NCI-H1105 (cell line): ENCODE data around the gene GRID1.

Experiments
- DNase-seq: peaks from one replicate; lab custom pipeline; 2025; lab: John Stamatoyannopoulos, UW

Gene GRID1

DNA sequence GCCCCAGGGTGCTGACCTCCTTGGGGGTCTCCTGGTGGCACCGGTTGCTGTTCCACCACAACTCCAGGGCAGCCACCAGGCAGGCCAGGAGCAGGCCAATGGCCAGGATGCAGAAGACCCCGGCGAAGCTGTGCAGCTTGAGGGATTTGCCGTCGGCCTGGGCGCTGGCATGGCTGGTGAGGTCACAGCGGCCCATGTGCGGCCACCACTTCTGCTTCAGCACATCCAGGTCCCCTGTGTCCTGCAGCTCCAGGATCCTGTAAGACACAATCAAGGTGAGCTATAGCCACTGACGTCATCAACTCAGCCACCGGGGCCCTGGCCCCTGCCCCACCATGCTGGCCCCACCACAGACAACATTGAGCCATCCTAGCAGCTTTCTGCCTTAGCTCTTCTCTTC lies 753.2 kb downstream of the GRID1 start:
- no peak for DNase-seq

DNA sequence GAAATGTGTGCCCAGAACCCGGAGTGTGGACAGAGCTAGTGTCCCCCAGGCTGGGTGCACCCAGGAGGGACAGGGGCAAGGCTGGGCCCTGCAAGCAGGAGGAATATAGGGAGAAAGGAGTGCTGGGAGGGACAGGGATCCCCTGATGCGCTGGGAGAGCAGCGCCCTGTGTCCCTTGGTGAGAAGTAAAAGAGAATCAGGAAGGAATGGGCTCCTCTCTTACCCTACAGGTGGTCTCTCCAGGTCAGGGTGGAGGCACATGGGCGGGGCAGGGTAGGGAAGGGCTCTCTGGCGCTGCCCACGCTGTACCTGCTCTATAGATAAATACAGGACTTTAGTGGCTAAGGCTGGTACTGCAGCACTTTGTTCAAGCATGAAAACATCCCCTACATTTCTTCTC lies 753.8 kb downstream of the GRID1 start:
- DNase-seq: no peak

DNA sequence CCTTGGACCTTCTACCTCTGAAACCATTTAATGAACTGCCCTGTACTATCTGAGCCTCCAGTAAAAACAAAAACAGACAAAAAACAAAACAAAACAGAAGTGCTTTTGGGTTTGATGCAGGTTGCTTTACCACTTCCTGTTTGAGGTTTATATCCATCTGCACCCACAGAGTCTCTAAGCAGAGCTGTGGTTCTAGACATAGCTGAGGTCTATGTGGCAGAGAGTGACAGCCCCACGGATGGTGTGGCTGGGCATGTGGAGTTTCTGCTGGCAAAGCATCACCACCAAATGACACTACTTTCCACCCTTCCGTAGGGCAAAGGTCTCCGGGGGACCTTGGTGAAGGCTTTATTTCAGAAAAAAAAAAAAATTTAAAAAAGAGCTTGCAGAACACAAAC lies 754.2 kb downstream of the GRID1 start:
- no peak for DNase-seq

DNA sequence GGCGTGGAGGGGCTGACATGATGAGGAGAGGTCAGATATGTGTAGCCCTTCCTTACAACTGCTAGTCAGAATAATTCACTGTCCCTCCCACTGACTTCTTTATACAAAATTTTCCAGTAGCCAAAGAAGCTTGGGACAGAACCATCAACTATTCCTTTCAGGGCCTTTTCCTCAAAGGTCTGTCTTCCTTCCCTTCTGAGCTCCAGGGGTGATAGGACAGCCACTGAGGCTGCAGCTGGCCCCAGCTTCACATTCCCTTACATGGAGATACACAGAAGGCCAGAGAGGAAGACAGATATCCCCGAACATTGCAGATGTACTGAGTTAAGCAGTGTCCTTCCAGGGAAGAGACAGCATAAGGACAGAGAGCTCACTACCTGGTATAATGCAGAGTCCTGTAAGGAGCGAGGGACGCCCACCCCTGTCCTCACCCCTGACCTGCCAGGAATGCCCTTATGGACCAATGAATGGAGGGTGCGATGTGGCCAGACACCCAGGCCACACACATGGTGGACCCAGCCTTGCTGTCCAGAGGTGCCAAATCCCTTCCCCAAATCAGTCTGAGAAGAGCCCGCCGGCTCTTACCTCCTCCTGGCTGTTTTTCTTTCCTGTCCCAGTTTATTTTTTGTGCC lies 754.7 kb downstream of the GRID1 start:
- no peak for DNase-seq

DNA sequence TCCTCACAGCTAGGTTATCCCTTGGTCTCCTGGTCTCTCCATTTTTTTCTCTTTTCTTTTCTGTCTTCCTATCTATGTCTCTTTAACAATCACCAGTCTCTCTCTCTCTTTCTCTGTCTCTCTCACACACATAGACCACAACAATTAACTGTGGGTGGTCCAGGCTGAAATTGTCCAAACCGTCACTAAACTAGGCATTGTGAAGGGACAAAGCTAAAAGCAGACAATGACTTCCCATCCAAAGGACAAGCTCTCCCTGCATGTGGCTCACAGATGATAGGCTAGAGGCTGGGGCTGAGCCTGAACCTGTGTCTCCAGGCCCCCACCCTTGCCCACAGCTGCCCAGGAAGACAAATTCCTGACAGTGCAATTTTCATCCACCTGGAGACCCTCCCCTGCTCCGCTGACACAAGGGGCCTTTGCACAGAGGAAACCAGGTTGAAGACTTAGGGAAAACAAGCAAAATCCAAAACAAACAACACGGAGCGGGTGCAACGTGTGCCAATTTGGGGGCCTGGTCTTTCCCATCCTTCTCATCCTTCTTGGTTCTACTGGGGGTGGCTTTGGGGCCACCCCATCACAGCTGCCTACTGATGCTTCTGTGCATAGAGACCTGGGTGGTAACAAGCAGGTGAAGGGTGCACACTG lies 755.4 kb downstream of the GRID1 start:
- DNase-seq: no peak

DNA sequence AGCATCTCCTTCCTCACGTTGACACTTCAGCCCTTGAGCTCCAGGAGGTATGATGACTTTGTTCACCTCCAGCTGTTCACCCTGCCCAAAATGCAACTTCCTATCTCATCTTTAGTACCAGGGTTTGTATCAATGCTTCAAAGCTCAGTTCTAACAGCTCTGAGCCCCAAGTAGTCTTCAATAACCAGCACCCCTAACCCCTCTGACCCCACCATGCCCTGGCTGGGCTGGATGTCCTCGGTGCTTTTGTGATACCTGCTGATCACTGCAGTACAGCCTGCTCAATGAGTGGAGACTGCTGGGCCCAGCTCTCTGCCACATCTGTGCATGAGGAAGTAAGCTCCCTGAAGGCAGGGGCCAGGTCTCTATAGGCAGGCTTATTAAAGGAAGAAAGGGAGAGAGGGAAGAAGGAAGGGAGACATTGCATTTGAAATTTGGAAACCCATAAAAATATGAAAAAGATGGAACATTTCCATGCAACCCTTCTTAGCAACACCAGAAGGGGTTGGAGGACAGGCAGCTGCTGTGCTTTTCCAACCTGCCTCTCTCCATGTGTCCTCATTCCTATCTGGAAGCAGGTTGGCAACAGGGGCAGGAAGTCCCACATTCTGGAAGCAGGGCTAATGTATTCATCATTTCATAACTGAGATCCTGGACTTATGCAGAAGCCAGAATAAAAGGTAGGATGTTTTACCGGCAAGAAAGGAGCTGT lies 756.1 kb downstream of the GRID1 start:
- DNase-seq: no peak

DNA sequence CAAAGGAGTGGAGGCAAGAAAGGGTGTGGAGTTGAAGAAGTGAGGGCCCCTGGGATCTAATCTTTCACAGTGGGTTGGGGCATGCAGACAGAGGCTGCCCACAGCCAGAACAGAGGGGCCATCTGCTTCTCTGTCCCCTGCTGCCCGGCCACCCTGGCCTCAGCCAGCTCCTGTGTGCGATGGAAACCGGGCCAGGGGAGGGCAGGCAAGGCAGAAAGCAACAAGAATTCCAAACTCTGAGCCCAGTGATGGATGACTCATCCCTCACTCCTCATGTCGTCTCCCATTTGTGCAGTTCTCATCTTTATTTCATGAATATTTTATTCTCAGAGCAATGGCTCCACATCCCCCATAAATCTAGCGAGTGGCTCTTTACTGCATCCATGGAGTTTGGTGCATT lies 757.1 kb downstream of the GRID1 start:
- no peak for DNase-seq

DNA sequence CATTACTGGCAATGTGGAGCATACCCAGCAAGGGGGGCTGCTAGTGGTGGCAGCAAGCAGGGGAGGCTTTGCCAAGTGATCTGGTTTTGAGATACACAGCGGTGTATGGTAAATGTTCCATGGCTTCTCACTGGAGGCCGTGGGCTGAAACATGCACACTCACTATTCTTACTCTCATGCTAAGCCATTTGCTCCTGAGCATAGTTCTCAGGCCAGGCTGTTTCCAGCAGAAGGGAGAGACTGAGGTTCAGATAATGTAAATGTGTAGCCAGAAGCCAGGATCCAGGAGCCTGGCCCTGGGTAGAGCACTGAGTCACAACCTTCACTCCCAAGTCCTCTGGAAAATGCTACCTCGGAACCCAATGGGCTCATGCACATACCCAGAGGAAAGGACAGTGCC lies 757.9 kb downstream of the GRID1 start:
- DNase-seq: no peak

DNA sequence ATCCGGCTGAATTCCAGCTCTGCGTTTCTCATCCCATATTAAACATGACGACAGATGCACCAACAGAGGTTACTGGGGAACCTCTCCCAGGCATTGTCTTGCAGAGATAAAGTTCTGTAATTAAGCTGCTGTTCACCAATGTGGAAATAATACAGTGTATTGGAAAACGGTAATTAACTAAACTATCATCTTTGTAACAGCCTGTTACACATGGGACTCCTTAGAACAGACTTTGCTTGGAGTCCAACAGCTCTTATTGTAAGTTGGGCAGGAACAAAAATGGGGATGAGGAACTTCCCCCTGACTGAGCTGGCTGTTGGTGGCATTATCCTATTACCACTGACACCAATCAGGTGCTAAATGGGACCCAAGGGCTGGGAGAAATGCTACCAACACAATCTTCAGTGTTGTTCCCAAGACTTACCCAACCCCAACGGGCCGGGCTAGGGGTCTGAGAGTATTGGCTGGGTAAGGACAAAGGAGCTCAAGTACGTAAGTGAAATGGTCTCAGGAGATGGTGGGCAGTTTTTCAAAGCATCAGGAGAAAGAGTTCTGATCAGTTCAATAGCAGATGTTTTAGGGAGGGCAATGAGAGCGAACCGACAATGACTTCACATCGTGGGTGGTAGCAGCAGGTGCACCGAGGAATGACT lies 759.4 kb downstream of the GRID1 start:
- DNase-seq: no peak

DNA sequence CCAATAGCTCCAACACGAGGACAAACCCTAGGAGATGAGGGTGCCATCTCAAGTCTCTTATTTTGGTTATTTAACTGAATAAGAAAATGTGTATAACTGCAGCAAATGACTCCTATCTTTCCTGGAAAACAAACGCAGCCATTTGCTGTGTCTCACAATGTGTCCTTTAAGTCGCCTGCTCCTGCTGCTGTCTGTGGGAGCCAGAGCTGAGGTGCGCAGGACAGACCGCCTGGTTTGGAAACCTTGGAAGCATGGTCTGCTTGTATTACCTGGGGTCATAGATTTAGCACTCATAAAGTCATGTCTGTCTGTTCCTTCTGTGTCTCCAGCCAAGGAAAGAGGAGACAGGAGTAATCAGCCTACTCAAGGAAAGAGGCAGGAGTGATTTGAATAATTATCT lies 760.2 kb downstream of the GRID1 start:
- DNase-seq: no peak

DNA sequence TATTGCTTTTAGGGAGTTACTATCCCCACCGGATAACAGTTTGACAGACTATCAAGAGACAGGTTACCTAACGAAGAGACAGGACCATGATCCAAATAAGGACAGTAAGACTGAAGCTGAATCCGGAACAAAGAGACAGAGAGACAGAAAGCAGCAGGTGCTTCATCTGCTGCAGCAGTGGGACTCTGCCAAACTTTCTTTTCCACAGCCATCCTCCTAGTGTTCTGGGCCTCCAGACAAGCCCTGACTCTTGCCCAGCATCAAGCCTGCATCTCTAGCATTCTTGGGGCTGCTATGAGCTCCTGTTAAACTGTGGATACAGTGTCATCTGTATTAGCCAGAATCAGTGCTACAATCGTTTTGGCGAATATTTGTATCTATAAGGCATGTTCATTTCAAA lies 761.7 kb downstream of the GRID1 start:
- DNase-seq: no peak

DNA sequence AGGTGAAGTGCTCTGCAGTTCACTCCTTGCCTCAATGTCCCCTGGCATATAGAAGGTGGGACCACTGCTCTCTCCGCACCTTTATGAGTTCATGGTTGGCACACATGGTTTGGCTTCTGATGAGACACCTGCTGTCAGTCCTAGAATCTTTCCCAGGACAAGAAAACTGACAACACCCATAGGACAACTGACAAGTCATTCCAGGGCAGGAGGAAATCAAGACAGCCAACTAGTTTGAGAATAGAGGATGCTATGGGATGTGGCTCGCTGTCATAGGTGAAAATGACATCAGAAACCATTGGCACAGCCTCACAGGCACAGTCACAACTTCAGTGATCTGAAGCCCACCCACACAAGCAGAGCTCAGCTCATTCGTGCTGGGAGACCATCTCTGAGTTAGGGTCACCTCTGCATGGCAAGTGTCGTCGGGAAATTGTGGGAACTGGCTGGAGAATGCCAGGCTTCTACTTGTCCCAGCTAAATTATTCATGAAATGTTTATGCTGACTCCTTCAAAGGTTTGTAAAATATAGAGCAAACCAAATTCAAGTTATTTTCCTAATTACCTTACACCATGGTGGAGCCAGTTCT lies 762.4 kb downstream of the GRID1 start:
- DNase-seq: no peak

DNA sequence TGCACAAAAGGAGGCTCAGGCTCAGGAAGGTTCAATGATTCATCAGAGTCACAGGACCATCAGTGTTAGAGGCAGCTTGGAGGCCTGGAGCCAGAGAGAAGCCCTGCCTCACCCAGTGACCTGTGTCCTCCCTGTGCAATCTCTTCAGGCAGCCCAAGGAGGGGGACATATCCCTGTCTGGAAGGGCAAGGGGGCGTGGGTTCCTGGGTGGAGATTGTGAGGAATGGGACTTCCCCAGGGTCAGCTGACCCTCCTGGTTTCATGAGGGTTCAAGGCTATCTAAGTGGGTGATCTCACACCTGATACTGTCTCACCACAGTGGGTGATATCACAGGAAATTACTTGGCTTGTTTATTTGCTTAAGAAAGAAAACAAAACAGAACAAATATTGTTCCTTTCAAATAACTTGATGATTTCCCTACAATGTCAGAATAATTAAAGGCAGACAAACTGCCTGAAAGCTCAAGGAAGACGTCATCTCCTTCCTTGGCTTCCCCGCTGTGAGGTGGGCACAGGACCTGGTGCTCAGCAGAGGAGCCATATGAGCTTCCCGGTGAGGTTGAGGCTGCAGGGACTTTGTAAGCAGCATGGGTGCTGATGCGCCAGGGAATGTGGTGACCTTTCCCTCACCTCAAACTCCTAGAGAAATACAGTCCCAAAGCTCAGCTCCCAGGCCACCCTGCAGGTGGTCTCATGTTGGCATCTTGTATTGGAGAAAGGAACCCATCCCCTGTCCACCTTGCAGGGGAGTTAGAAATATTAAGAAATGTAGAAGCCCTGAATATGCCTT lies 763.2 kb downstream of the GRID1 start:
- DNase-seq: no peak

DNA sequence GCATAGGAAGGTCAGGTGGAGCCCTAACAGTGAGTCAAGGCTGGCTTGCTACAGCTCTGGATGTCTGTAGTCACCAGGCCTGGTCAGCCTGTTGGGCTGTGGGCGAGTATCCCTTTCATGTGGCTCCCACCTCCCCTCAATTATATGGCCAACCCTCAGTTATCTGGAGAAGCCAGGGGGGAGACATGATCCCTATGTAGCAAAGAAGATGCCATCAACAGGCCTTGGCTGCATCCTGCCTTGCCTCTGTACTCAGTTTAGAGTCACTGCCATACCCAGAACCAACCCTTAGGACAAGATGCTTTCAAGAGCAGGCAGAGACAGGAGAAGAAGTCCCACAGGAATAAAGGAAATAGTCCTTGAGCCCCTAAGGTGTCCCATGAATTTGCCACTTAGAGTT lies 763.9 kb downstream of the GRID1 start:
- no peak for DNase-seq

DNA sequence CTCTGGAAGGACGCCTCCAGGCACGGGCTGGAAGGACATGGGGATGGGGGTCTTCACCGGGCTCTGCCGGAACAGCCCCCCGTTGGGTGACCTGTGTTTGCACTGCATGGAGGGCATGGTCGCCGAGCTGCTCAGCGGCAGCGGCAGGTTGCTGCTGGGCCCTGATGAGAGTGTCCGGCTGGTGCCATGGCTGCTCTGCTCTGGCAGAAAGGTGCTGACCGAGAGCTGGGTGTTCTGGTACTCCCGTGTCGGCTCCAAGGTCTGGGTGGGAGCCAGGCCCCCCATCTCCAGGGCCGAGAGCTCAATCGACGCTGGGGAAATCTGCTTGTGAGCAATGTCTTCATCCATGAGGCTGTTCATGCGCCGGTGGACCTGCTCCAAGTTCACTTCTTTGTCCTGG lies 764.3 kb downstream of the GRID1 start:
- no peak for DNase-seq

DNA sequence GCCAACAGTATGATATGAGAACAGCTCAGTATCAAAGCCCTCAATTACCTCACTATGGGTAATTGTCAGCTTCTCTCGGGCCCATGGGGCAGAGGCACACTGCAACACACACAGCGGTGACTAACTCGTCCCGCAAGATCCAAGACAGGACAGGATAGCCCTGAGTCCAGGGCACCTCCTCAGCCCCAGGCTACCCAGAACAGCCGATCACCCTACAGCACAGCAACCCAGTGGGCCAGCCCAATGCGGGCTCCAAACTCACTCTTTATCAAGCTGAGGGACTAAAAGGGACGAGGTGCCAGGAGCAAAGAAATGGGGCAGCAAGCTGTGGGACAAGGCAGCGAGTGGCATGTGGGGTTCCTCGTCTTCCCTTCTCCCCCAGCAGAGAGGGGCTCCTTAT lies 765.1 kb downstream of the GRID1 start:
- DNase-seq: no peak

DNA sequence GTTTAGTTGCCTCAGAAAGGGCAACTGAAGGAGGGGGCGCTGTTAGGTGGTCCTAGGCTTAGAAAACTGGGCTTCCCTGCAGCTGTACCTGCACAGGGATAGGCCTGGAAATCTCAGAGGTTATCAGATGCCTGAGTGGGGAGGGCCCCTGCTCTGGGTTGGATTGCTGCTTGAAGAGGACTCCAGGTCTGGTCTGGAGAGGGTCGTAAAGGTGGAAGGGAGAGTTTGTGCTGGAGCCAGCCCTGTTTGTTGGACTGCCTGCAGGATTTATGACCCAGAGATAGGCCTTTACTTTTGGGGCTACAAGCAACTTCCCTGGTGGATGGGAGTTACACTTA lies 765.9 kb downstream of the GRID1 start:
- no peak for DNase-seq

DNA sequence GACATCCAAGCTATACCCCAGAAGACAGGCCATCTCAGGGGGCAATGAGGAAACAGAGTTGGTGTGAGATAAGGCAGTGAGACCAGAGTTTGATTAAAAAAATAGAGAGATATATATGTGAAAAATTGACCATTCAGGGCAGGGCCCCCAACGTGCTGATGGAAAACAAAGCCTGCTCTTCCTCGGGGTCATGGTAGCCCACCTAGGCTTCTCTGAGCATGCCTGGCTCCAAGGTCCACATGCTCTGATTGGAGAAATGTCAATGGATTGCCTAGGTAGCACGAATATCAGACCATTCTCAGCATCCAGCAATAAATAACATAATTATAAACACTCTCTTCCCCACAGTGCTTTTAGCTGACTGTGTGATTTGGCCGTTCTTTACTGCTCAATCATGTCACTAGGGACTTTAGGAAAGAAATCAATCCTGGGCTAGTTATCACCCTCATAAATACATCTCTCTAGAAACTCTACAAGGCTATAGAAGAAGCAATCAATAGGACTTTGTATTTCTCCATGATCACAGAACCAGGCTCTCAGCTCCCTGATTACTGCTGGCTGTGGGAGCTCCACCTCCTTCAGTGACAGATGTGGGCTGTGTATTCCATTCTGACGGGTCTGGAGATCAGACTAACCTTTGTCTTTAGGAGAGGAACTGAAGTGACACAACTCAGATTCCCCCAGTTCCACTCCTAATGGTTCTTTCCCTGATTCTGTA lies 766.4 kb downstream of the GRID1 start:
- no peak for DNase-seq

DNA sequence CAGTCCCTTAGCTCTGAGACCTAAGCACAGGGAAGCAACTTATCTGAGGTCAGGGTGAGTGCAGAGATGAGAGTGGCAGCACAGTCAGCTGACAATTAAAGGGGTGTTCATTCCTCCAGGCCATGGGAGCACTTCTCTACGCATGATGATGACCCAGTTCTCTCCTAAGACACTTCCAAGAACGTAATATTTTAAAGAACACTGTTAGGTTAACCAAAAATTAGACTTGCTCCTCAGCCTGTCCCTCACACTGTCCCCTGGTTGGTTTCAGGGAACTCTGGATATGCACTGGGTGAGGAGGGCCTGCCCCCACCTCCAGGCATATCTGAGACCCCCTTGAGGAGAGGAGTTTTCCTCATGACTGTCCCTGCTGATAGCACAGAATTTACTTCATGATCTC lies 767.5 kb downstream of the GRID1 start:
- no peak for DNase-seq

DNA sequence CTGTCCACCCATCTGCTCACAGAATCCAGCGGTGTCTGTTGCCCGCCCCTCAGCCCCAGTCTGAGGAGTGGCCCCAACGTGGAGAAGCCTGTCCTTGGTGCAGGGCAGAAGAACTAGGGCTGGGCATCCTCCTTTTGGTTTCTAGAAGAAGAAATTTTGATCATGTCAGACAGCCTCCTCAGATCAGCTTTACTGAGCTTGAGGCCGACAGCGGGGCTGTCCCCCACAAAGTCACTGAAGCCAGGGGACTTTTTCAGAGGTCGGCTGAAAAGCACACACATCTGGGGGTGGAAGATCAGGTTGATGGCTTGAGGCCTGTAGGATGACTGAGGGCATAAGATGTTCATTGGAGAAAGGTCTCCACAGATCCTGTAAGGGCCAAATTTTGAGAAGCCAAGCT lies 767.9 kb downstream of the GRID1 start:
- no peak for DNase-seq

DNA sequence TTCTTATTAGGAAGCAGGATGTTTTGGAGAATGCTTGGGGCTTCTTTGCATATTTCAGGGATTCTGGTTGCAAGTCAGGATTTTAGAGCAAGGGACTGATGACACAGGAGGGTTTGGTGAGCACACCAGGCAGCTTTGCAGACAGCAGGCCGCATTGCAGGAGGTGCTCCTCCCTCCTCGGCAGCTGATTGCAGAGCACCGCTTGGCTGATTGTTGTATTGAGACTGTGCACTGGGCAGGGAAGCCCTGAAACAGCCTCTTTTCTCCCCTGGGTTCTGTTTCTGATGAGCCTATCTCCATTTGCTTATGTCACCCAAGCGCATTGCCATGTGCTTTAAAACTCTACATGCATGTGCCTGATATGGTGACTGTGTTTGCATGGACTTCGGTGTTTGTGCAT lies 769.6 kb downstream of the GRID1 start:
- DNase-seq: no peak
